GM13977 (cell line): ENCODE data around the gene CARM1.

Source experiments
- DNase-seq: peaks from one replicate; pipeline ENCODE4 v3.0.0; 2012; ENCODE audit warnings: low spot score
- in situ Hi-C: fragments of 300-500 bp; cut with MboI; formaldehyde crosslinking; loops from one replicate; pipeline ENCODE4 v1.12.0; 2022; ENCODE audit warnings: low sequenced_read_pairs, low pct_unique_long_range_greater_than_20kb, mixed read lengths, inconsistent platforms; ENCODE audit not compliant: unreplicated experiment
- TF ChIP-seq, protein P1 (sequence below): IDR thresholded peaks from 2 replicates; pipeline ENCODE4 v1.5.1; 2012; ENCODE audit warnings: mild to moderate bottlenecking, control low read depth; ENCODE audit not compliant: insufficient read depth; ENCODE audit errors: extremely low read depth, missing control alignments

Gene CARM1

DNA sequence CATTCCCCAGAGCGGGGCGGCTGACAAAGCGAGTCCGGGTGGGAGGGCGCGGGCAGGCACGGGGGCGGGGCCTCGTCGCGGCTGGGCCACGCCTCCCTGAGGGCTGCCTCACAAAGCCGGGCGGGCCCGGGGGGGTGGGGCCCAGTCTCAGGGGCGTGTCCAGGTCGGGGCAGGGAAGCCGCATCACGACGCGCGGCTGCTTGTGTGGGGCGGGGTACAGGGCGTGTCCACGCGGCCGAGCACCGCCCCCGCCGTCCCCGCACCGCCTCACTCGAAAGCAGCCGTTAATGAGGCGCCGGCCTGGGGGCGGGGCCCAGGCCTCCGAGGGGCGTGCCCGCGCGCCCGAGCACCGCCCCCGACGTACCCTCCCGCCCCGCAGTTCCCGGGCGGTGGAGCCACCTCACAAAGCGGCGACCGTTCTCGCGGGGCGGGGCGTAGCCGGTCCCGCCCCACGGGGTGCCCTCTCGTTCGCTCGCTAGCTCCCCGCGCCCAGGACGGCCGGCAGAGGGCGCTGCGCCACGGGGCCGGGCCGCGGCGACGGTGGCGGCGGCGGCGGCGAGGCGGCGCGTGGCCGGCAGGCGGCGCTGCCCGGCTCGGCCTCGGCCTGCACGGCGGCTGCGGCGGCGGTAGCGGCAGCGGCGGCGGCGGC lies at the start of gene CARM1:
TSS of gene CARM1 (plus strand) at position 599 of the 649 bp plus-strand sequence. CDS start 150 bp downstream, outside the sequence.
- TF ChIP-seq, protein P1, sequence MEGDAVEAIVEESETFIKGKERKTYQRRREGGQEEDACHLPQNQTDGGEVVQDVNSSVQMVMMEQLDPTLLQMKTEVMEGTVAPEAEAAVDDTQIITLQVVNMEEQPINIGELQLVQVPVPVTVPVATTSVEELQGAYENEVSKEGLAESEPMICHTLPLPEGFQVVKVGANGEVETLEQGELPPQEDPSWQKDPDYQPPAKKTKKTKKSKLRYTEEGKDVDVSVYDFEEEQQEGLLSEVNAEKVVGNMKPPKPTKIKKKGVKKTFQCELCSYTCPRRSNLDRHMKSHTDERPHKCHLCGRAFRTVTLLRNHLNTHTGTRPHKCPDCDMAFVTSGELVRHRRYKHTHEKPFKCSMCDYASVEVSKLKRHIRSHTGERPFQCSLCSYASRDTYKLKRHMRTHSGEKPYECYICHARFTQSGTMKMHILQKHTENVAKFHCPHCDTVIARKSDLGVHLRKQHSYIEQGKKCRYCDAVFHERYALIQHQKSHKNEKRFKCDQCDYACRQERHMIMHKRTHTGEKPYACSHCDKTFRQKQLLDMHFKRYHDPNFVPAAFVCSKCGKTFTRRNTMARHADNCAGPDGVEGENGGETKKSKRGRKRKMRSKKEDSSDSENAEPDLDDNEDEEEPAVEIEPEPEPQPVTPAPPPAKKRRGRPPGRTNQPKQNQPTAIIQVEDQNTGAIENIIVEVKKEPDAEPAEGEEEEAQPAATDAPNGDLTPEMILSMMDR, result peak; percentile 99
- DNase-seq, result peak; percentile 100
- in situ Hi-C loops, result no loop called here

DNA sequence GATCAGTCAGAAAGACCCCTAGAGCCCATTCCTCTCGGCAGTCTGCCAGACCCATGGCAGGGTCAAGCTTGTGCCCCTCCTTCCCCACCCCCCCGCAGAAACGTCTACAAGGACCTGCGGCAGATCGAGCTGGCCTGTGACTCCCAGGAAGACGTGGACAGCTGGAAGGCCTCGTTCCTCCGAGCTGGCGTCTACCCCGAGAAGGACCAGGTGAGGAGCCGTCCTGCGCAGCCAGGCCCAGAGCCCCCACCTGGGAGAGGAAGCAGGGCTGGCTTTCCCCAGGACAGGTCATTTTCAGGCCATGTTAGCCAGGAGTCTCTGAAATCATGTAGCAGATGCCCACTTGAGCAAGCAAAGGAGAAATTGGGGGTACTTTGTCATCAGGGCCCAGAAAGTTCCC lies 47.7 kb upstream of the CARM1 start:
- DNase-seq, result no peak
- TF ChIP-seq, protein P1, result no peak
- in situ Hi-C loops, result no loop called here

DNA sequence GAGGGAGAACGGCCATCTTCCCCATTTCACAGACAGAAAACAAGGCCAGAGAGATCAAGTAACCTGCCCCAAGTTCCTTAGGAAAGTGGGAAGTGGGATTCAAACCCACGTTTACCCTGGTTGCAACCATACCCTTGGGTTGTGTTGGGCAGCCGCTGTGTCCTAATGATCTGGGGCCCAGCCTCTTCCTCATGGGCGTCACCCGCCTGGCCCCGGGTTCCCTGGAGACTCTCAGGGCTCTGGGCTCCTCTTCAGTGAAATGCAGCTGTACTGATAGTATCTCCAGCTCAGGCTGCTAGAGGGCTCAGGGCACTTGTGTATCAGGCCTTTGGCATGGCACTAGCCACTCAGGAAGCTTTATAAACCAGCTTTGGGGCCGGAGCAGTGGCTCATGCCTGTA lies 45.1 kb upstream of the CARM1 start:
- in situ Hi-C loops, result no loop called here
- TF ChIP-seq, protein P1, result no peak
- DNase-seq, result no peak

- in situ Hi-C loops, result no loop called here
- TF ChIP-seq, protein P1, result no peak
- no peak for DNase-seq
Observed at GRCh38 chr19:10826846-10827245, 44.5 kb upstream of the CARM1 start.

GRCh38 chr19:10828981-10829821 lies 42.2 kb upstream of the CARM1 start:
- DNase-seq, result no peak
- TF ChIP-seq, protein P1, result peak; percentile 35
- in situ Hi-C loops, result no loop called here

DNA sequence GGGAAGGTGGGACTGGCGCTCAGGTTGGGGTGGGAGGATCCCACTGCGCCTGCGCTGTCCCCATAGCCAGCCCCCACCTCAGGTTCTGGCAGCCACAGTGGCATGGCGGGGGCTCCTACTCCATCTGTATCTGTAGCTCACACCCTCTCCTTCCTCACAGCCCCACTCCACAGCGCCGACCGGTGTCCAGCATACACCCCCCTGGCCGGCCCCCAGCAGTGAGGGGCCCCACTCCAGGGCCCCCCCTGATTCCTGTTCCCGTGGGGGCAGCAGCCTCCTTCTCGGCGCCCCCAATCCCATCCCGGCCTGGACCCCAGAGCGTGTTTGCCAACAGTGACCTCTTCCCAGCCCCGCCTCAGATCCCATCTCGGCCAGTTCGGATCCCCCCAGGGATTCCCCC lies 41.4 kb upstream of the CARM1 start:
- in situ Hi-C loops, result no loop called here
- no peak for DNase-seq
- TF ChIP-seq, protein P1, result no peak
